Measurements from ENCODE around the gene ZNF384.
"Not testable (repeated sequence)": the region's sequence is repeated elsewhere in the genome, so short reads cannot be mapped to it uniquely, and the experiment has no call there.

Gene ZNF384

GRCh38 chr12:6688999-6689882 lies at the start of gene ZNF384:
TSS of gene ZNF384 (minus strand) at chr12:6689375. CDS start at chr12:6679520, 9,855 bp downstream.
- peak; percentile 93 for DNase-seq

GRCh38 chr12:6736754-6737153 lies 47.6 kb upstream of the ZNF384 start:
- no peak for DNase-seq

GRCh38 chr12:6735448-6736191 lies 46.4 kb upstream of the ZNF384 start:
- peak; percentile 38 for DNase-seq

DNA sequence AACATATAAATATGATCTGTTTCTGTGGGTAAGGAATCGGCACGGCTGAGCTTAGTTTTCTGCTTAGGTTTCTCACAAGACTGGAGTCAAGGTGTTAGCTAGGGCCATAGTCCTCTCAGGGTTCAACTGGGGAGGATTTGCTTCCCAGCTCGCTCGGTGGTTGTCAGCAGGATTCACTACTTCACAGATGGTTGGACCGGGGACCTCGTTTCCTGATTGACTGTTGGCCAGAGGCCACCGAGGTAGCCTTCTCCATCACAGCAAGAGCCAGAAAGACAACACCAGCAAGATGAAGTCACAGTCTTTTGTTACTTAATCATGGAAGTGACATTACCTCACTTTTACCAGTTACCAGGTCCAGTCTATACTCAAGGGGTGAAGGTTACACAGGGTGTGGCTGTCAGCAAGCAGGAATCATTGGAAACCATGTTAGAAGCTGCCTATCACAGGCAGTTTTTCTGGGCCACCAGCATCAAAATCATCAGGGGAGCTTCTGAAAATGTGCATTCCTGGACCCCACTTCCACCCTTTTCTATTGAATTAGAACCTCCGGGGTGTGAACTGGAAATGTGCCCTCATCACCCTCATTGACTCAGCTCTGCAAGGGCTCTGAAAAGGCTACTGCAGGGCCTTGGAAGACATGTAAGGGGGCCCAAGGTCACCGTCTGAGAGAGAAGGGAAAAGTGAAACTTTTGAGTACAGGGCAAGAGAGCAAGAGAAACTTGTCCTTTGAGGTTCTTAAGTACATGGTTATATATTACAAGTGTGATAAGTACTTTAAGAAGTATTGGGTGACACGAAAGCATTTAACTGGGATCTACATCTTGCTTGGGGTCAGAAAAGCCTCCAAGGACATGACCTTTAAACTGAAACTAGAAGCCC lies 45.6 kb upstream of the ZNF384 start:
- DNase-seq, result no peak

GRCh38 chr12:6730169-6730568 lies 41.0 kb upstream of the ZNF384 start:
- DNase-seq, result no peak

DNA sequence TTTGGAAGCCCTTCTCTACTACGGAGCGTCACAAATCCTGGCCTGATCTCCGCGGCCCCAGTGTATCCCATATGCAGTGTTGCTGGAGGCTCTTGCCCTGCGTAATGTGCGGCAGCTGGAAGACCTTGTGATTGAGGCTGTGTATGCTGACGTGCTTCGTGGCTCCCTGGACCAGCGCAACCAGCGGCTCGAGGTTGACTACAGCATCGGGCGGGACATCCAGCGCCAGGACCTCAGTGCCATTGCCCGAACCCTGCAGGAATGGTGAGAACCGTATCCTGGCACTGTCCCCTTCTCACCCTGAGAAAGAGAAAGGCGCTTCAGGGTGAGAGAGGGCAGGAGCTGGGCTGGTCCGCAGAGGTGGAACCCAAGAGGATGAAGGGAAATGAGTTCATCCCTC lies 40.0 kb upstream of the ZNF384 start:
- no peak for DNase-seq

DNA sequence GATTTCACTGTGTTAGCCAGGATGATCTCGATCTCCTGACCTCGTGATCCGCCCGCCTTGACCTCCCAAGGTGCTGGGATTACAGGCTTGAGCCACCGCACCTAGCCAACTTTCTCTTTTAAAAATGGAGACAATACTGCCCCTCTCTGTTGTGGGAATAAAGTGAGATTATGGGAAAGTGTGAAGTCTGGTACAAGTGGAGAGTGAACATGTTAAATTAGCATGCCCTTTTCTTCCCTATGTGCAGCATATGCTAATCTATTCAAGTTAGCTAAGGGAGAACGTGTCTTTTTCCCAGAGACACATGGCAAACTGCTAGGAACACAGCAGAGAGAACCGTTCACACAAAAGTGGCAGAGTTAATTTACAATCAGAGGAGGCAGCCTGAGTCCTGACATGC lies 36.2 kb upstream of the ZNF384 start:
- no peak for DNase-seq

GRCh38 chr12:6724409-6724797 lies 35.2 kb upstream of the ZNF384 start:
- DNase-seq, result no peak

DNA sequence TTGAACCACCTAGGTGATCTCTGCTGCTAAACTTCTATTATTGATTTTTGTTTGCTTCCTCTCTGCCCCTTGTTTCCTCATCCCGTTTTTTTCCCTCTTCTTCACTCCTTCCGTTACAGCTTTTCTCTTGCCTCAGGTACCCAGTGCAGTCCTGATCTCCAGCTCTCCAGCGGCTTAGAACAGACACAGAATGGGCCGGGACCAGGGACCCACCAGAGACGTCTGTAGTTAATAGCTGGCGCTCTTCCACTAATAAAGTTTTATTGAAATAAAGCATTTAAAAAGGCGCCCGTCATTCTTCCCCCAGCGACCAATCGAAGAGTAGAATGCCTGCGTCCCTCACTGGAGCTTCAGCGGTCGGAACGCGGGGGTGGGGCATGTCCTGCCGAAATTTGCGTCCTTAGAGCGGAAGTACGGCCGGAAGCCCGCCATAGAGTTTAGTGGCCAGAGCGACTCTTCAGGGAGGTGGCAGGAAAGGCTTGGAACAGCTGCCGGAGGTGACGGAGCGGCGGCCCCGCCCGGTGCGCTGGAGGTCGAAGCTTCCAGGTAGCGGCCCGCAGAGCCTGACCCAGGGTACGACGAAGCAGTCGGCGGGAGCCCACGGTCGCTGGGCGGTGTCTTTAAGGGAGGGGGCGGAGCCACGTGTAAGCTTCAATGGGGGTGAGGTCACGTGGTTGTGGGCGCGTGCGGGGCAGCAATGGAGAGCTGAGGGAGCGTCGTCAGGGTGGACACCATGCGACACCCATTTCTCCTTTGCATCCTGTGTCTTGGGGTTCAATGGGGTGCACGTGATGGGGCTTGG lies 34.6 kb upstream of the ZNF384 start, which contains the start of gene COPS7A:
Gene COPS7A (plus strand): TSS at position 440 of the 802 bp plus-strand sequence. CDS start 611 bp downstream, outside the sequence.
- DNase-seq, result peak; percentile 92

DNA sequence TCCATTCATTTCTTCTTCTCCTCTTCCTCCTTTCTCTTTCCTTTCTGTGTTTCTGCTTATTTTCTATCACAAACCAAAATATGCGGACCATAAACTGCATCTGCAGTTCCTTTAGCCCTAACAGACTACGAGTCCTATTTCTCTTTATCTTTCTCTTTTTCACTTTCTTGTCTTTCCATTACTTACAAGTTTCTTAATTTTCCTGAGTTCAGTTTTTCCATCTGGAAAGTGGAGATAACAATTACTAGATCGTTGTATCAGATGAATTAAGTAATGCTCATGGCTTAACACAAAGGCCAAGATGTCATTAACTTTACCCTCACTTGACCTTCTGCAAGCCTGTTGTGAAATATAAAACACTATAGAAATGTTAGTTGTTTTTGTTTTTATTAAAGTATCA lies 33.7 kb upstream of the ZNF384 start:
- DNase-seq, result no peak

DNA sequence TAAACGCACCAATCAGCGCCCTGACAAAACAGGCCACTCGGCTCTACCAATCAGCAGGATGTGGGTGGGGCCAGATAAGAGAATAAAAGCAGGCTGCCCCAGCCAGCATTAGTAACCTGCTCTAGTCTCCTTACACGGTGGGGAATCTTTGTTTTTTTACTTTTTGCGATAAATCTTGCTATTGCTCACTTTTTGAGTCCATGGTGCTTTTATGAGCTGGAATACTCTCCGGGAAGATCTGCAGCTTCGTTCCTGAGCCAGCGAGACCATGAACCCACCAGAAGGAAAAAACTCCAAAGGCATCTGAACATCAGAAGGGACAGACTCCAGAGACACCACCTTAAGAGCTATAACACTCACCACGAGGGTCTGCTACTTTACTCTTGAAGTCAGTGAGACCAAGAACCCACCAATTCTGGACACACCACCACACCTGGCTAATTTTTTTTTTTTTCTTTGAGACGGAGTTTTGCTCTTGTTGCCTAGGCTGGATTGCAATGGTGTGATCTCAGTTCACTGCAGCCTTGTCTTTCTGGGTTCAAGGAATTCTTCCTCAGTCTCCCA lies 27.8 kb upstream of the ZNF384 start:
- no peak for DNase-seq

- DNase-seq, result not testable (repeated sequence)
Observed at GRCh38 chr12:6716031-6716873, 27.1 kb upstream of the ZNF384 start.

DNA sequence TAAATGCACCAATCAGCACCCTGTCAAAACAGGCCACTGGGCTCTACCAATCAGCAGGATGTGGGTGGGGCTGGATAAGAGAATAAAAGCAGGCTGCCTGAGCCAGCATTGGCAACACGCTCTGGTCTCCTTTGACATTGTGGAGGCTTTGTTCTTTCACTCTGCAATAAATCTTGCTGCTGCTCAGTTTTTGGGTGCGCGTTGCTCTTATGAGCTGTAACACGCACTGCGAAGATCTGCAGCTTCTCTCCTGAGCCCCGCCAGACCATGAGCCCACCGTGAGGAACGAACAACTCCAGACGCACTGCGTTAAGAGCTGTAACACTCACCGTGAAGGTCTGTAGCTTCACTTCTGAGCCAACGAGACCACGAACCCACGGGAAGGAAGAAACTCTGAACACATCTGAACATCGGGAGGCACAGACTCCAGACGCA lies 19.8 kb upstream of the ZNF384 start:
- no peak for DNase-seq

- DNase-seq, result not testable (repeated sequence)
Observed at GRCh38 chr12:6708351-6708750, 19.2 kb upstream of the ZNF384 start.

DNA sequence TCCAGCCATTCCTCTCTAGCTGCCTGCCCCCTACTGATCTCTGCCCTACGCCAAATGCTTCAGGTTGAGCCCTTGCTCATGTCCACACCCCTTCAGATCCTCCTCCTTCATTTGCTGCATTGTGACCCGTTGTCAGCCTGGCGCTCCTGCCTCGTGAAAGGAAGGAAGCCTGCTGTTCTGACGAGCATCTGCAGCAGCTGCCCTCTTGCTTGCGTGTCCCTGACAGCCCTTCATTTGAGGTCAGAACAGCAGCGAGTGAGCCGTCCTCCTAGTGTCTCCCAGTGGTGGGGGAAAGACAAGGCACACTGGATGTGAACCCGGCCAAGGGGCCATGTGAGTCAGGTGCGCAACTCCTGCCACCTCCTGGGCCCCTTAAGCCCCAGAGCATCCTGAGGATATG lies 14.5 kb upstream of the ZNF384 start:
- DNase-seq, result no peak

GRCh38 chr12:6701078-6701768 lies 12.0 kb upstream of the ZNF384 start:
- no peak for DNase-seq

DNA sequence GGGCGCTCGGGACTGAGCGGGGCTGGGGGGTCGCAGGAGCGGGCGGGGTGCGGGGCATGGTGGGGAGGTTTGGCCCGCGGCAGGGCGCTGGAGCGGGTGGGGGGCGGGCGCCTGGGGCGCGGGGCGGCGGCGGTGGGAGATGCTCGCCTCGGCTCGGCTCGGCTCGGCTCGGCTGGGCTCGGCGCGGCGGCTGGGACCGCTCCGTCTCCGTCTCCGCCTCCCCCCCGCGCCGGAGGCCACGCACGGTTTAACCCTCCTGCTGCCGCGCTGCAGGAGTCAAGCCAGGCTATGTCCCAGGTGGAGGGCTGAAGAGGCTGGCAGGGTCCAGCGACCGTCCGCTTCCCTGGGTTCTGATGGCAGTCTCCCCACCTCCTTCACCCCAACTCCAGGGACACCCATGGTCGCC lies 11.5 kb upstream of the ZNF384 start, which contains the start of gene PIANP:
Gene PIANP (minus strand): TSS at position 170 of the 406 bp plus-strand sequence. CDS start 2,754 bp downstream, outside the sequence.
- peak; percentile 69 for DNase-seq

DNA sequence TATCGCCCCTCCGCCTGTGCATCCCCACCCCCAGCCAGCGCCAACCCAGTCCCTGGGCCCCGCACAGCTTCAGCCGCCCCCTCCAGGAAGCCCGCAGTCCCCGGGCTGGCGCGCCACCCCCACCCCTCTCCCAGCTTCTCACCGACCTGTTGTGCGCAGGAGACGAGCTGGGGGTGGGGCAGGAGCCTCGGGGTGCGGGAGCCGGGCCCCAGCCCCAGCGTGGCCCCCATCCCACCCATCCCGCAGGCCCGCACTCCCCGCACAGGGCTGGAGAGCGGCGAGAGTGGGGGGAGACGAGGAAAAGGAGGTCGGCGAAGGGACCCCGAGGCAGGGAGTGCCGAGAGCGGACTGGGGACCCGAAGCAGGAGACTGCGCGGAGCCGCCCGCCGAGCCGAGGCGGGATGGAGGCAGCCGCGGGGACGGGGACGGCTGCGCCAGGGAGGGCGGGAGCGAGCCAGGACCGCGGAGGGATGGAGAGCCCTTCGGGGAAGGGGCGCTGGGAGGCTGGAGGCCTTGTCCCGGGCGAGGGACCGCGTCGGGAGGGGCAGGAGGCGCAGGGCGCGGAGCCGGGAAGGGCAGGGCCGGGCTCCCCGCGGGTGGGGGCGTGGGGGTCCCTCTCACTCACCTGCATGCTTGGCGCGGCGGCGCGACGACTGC lies 10.9 kb upstream of the ZNF384 start:
- peak; percentile 32 for DNase-seq
